CD4-positive, CD25-positive, alpha-beta regulatory T cell (primary cell): Measurements from ENCODE around the gene PROC. TPM values are rescaled to one million over a fixed set of nuclear protein-coding genes. Genes with fewer than 3 reads are reported as not detected.

Experiments
- ATAC-seq, 2 donors: fragments of 150-1000 bp; cut with Tn5 transposase; one replicate each; pipeline ENCODE4 v1.10.0; 2021; ENCODE audit warnings: low read depth in 2 of 2, moderate number of reproducible peaks in 2 of 2, moderate library complexity in 1 of 2
- DNase-seq, 3 donors: peaks; one replicate each; pipeline versions ENCODE4 v3.0.0 to v3.0.0-alpha.2; 2012 to 2022; ENCODE audit warnings: mixed read lengths in 1 of 3
- H3K27ac ChIP-seq: one replicate; pipeline ENCODE4 v1.7.0; 2013; ENCODE audit warnings: mild to moderate bottlenecking, low read length; ENCODE audit not compliant: insufficient read depth, poor library complexity, severe bottlenecking
- H3K27me3 ChIP-seq: one replicate; pipeline ENCODE4 v1.7.0; 2013; ENCODE audit warnings: low read length; ENCODE audit not compliant: control insufficient read depth, insufficient read depth
- H3K36me3 ChIP-seq: one replicate; pipeline ENCODE4 v1.7.0; 2013; ENCODE audit warnings: mild to moderate bottlenecking, low read length, moderate library complexity; ENCODE audit not compliant: control insufficient read depth, insufficient read depth
- H3K4me1 ChIP-seq: 2 replicates; pipeline ENCODE4 v1.7.0; 2013; ENCODE audit warnings: mild to moderate bottlenecking, low read length; ENCODE audit not compliant: insufficient read depth, control insufficient read depth, poor library complexity, severe bottlenecking
- H3K4me3 ChIP-seq: one replicate; pipeline ENCODE4 v1.7.0; 2013; ENCODE audit warnings: low read depth, mild to moderate bottlenecking, low read length, moderate library complexity
- H3K9me3 ChIP-seq, 2 experiments: 1 replicate in 1 of 2; 2 replicates in 1 of 2; pipeline ENCODE4 v1.7.0; 2013; ENCODE audit warnings: low read length in 2 of 2, mild to moderate bottlenecking in 1 of 2, moderate library complexity in 1 of 2; ENCODE audit not compliant: control insufficient read depth in 2 of 2
- H3K27ac Mint-ChIP-seq, 3 donors: one replicate each; pipeline ENCODE4 v1.8.0; 2020 to 2022; ENCODE audit warnings: mild to moderate bottlenecking in 3 of 3, mixed read lengths in 3 of 3, moderate library complexity in 2 of 3
- H3K27me3 Mint-ChIP-seq: one replicate; pipeline ENCODE4 v1.8.0; 2022; ENCODE audit warnings: mild to moderate bottlenecking, mixed read lengths
- H3K36me3 Mint-ChIP-seq: one replicate; pipeline ENCODE4 v1.8.0; 2020; ENCODE audit warnings: mixed read lengths
- H3K4me1 Mint-ChIP-seq, 4 donors: one replicate each; pipeline ENCODE4 v1.8.0; 2020 to 2022; ENCODE audit warnings: mixed read lengths in 4 of 4, mild to moderate bottlenecking in 1 of 4
- H3K4me3 Mint-ChIP-seq, 4 donors: one replicate each; pipeline ENCODE4 v1.8.0; 2020 to 2022; ENCODE audit warnings: mild to moderate bottlenecking in 4 of 4, mixed read lengths in 4 of 4, moderate library complexity in 3 of 4
- H3K9me3 Mint-ChIP-seq, 7 donors: one replicate each; pipeline ENCODE4 v1.8.0; 2020 to 2022; ENCODE audit warnings: mixed read lengths in 7 of 7, mild to moderate bottlenecking in 3 of 7, moderate library complexity in 2 of 7
- polyA plus RNA-seq, 4 donors: library from polyadenylated mRNA; unstranded; fragments of 300-500 nt; fragmentation: Illumina TruSeq; gene quantifications; one replicate each; pipeline ENCODE4 v1.2.3, GENCODE V29; 2021
- total RNA-seq: library from RNA; stranded (reverse); gene quantifications from one replicate; pipeline ENCODE4 v1.2.3, GENCODE V29; 2022

Gene PROC
- total and polyA plus RNA-seq, 5 donors from 2014 or later: 0.35 TPM; not detected in 4

GRCh38 chr2:127465258-127465657 is 47.0 kb downstream of the PROC start:
- Histone ChIP-seq H3K4me3 (no peak overlapping the region), H3K36me3 (peaks cover 13% of the 10 kb centered on the region), H3K9me3 (no peaks in the 10 kb centered on the region), H3K27ac (no peak overlapping the region), H3K4me1 (peaks cover 11% of the 10 kb centered on the region), H3K27me3 (no peaks in the 10 kb centered on the region)
- Mint-ChIP-seq H3K4me3 (no peak overlapping the region), H3K36me3 (peaks cover 28% of the 10 kb centered on the region), H3K27me3 (no peaks in the 10 kb centered on the region), H3K27ac (peak overlapping the region in 1 of 3 donors; percentile 60), H3K4me1 (peaks cover 6 to 20% (median 15%) of the 10 kb centered on the region in 4 donors), H3K9me3 (peaks cover 0 to 2% (median 0%) of the 10 kb centered on the region in 7 donors)
- ATAC-seq (no peak), DNase-seq (no peak)

GRCh38 chr2:127469051-127469450 is 50.8 kb downstream of the PROC start:
- Mint-ChIP-seq H3K9me3 (peaks cover 0 to 2% (median 0%) of the 10 kb centered on the region in 7 donors), H3K27ac (no peak overlapping the region)

GRCh38 chr2:127469974-127470373 is 51.7 kb downstream of the PROC start:
- H3K36me3 Mint-ChIP-seq: peaks cover 25% of the 10 kb centered on the region
- Histone ChIP-seq H3K9me3 (no peaks in the 10 kb centered on the region), H3K27ac (no peak overlapping the region), H3K4me1 (peaks cover 5% of the 10 kb centered on the region), H3K36me3 (peaks cover 13% of the 10 kb centered on the region), H3K4me3 (no peak overlapping the region), H3K27me3 (no peaks in the 10 kb centered on the region)
- no peak for DNase-seq
- H3K4me1 Mint-ChIP-seq: peaks cover 0 to 14% (median 9%) of the 10 kb centered on the region in 4 donors
- ATAC-seq: no peak
- H3K4me3 Mint-ChIP-seq: no peak overlapping the region
- H3K27me3 Mint-ChIP-seq: no peaks in the 10 kb centered on the region
- peaks cover 0 to 2% (median 0%) of the 10 kb centered on the region in 7 donors for H3K9me3 Mint-ChIP-seq
- no peak overlapping the region for H3K27ac Mint-ChIP-seq

More at GRCh38 chr2:127469051-127469450, 50.8 kb downstream of the PROC start:
- peaks cover 6 to 18% (median 14%) of the 10 kb centered on the region in 4 donors for H3K4me1 Mint-ChIP-seq
- no peak for DNase-seq
- H3K9me3 ChIP-seq: no peaks in the 10 kb centered on the region
- peaks cover 11% of the 10 kb centered on the region for H3K4me1 ChIP-seq
- H3K4me3 ChIP-seq: no peak overlapping the region
- no peak for ATAC-seq
- peaks cover 13% of the 10 kb centered on the region for H3K36me3 ChIP-seq
- no peak overlapping the region for H3K4me3 Mint-ChIP-seq
- peaks cover 23% of the 10 kb centered on the region for H3K36me3 Mint-ChIP-seq
- no peaks in the 10 kb centered on the region for H3K27me3 Mint-ChIP-seq
- no peak overlapping the region for H3K27ac ChIP-seq
- no peaks in the 10 kb centered on the region for H3K27me3 ChIP-seq

GRCh38 chr2:127471286-127471988 is 53.2 kb downstream of the PROC start:
- Histone ChIP-seq H3K9me3 (no peaks in the 10 kb centered on the region), H3K36me3 (peaks cover 13% of the 10 kb centered on the region), H3K27ac (no peak overlapping the region), H3K4me1 (no peaks in the 10 kb centered on the region), H3K27me3 (no peaks in the 10 kb centered on the region), H3K4me3 (no peak overlapping the region)
- H3K9me3 Mint-ChIP-seq: peaks cover 0 to 8% (median 1%) of the 10 kb centered on the region in 7 donors
- no peak for ATAC-seq
- H3K36me3 Mint-ChIP-seq: peaks cover 33% of the 10 kb centered on the region
- peak overlapping the region in 1 of 3 donors; percentile 42 for H3K27ac Mint-ChIP-seq
- H3K4me1 Mint-ChIP-seq: peaks cover 0 to 6% (median 2%) of the 10 kb centered on the region in 4 donors
- H3K4me3 Mint-ChIP-seq: no peak overlapping the region
- DNase-seq: no peak
- no peaks in the 10 kb centered on the region for H3K27me3 Mint-ChIP-seq

GRCh38 chr2:127472268-127472667 is 54.0 kb downstream of the PROC start:
- Mint-ChIP-seq H3K27me3 (no peaks in the 10 kb centered on the region), H3K27ac (no peak overlapping the region), H3K4me1 (peaks cover 0 to 5% (median 2%) of the 10 kb centered on the region in 4 donors), H3K4me3 (no peak overlapping the region), H3K36me3 (peaks cover 30% of the 10 kb centered on the region), H3K9me3 (peaks cover 0 to 8% (median 1%) of the 10 kb centered on the region in 7 donors)
- no peak for ATAC-seq
- DNase-seq: no peak
- H3K4me3 ChIP-seq: no peak overlapping the region
- H3K27me3 ChIP-seq: no peaks in the 10 kb centered on the region
- no peak overlapping the region for H3K27ac ChIP-seq
- H3K36me3 ChIP-seq: peaks cover 13% of the 10 kb centered on the region
- H3K4me1 ChIP-seq: no peaks in the 10 kb centered on the region
- no peaks in the 10 kb centered on the region for H3K9me3 ChIP-seq

- DNase-seq (no peak), ATAC-seq (no peak)
- Histone ChIP-seq H3K27me3 (no peaks in the 10 kb centered on the region), H3K9me3 (no peaks in the 10 kb centered on the region), H3K4me1 (no peaks in the 10 kb centered on the region), H3K4me3 (no peak overlapping the region), H3K27ac (no peak overlapping the region), H3K36me3 (peaks cover 10% of the 10 kb centered on the region)
- peaks cover 0 to 8% (median 0%) of the 10 kb centered on the region in 7 donors for H3K9me3 Mint-ChIP-seq
- no peak overlapping the region for H3K4me3 Mint-ChIP-seq
- H3K36me3 Mint-ChIP-seq: peaks cover 17% of the 10 kb centered on the region
- no peaks in the 10 kb centered on the region for H3K27me3 Mint-ChIP-seq
- no peak overlapping the region for H3K27ac Mint-ChIP-seq
- peaks cover 0 to 4% (median under 1%) of the 10 kb centered on the region in 4 donors for H3K4me1 Mint-ChIP-seq
Measured at GRCh38 chr2:127475788-127476187, 57.6 kb downstream of the PROC start.

Other genes with a start within 250 kb of the PROC start
- not detected for gene CYP27C1, start 198.1 kb upstream of the PROC start, total RNA-seq
- not detected for gene CYP27C1, start 198.1 kb upstream of the PROC start, polyA plus RNA-seq
- 50.2 TPM for gene ERCC3, start 124.3 kb upstream of the PROC start, total RNA-seq
- 10 to 100 TPM; 21.3 to 27.5 (median 25.4) TPM for gene ERCC3, start 124.3 kb upstream of the PROC start, polyA plus RNA-seq
- gene MAP3K2, start 30.5 kb upstream of the PROC start, total RNA-seq: 95.7 TPM
- gene MAP3K2, start 30.5 kb upstream of the PROC start, polyA plus RNA-seq: 10 to 100 TPM; 48.4 to 65.7 (median 50.5) TPM
- 39.6 TPM for gene IWS1, start 108.1 kb downstream of the PROC start, total RNA-seq
- 10 to 100 TPM; 15.4 to 20.4 (median 18.7) TPM for gene IWS1, start 108.1 kb downstream of the PROC start, polyA plus RNA-seq
- gene MYO7B, start 117.3 kb downstream of the PROC start, total RNA-seq: not detected
- gene MYO7B, start 117.3 kb downstream of the PROC start, polyA plus RNA-seq: under 1 TPM in 1 of 4 donors, not detected in 3; 0.12 TPM
- not detected for gene GPR17, start 227.7 kb downstream of the PROC start, total RNA-seq
- not detected for gene GPR17, start 227.7 kb downstream of the PROC start, polyA plus RNA-seq